ENCODE data around the gene PEX14. TPM values are rescaled to one million over a fixed set of nuclear protein-coding genes. Genes with fewer than 3 reads are reported as not detected.
A peak's percentile ranks its signal among the peaks of the same experiment; 100 is the strongest.

The PEX14 gene
- total RNA-seq, 3 donors from 2014 or later: 12.5 to 16.1 (median 14.8) TPM

- DNase-seq (ENCODE audit: low spot score in 2 of 2): no peak
- Histone ChIP-seq H3K9me3 (no peaks in the 10 kb centered on the region), H3K4me3 (no peak overlapping the region), H3K36me3 (no peaks in the 10 kb centered on the region), H3K4me1 (peaks cover 0 to 6% of the 10 kb centered on the region in 2 donors), H3K27me3 (no peaks in the 10 kb centered on the region), H3K27ac (no peak overlapping the region)
- TF ChIP-seq POLR2A (IDR thresholded peaks at IDR 0.05): no peak
- TF ChIP-seq POLR2AphosphoS5 (IDR thresholded peaks at IDR 0.05): no peak
- TF ChIP-seq CTCF (IDR thresholded peaks at IDR 0.05): no peak
- intact Hi-C loops (cut with DNase I; ENCODE audit: low total_unique reads): no loop called here
Observed at GRCh38 chr1:10467078-10467477, 7.7 kb upstream of the PEX14 start.

GRCh38 chr1:10470043-10470442 lies 4.7 kb upstream of the PEX14 start:
- H3K36me3 ChIP-seq: no peaks in the 10 kb centered on the region
- intact Hi-C loops (cut with DNase I; ENCODE audit: low total_unique reads): no loop called here
- H3K4me3 ChIP-seq: no peak overlapping the region
- no peak overlapping the region for H3K27ac ChIP-seq
- H3K27me3 ChIP-seq: no peaks in the 10 kb centered on the region
- TF ChIP-seq POLR2A (IDR thresholded peaks at IDR 0.05): no peak
- no peak for TF ChIP-seq POLR2AphosphoS5 (IDR thresholded peaks at IDR 0.05)
- TF ChIP-seq CTCF (IDR thresholded peaks at IDR 0.05): no peak
- no peak for DNase-seq (ENCODE audit: low spot score in 2 of 2)
- H3K4me1 ChIP-seq: peaks cover 0 to 6% of the 10 kb centered on the region in 2 donors
- no peaks in the 10 kb centered on the region for H3K9me3 ChIP-seq

GRCh38 chr1:10471411-10472219 lies 3.1 kb upstream of the PEX14 start:
- Histone ChIP-seq H3K27ac (peak overlapping the region; percentile 74 to 78), H3K4me3 (peak overlapping the region; percentile 65 to 82 (median 78)), H3K9me3 (no peaks in the 10 kb centered on the region), H3K4me1 (peaks cover 0 to 13% of the 10 kb centered on the region in 2 donors), H3K27me3 (no peaks in the 10 kb centered on the region), H3K36me3 (no peaks in the 10 kb centered on the region)
- intact Hi-C loops (cut with DNase I; ENCODE audit: low total_unique reads): no loop called here
- DNase-seq (ENCODE audit: low spot score in 2 of 2): peak in 1 of 2 donors; percentile 24
- TF ChIP-seq CTCF (IDR thresholded peaks at IDR 0.05): no peak
- TF ChIP-seq POLR2A (IDR thresholded peaks at IDR 0.05): no peak
- no peak for TF ChIP-seq POLR2AphosphoS5 (IDR thresholded peaks at IDR 0.05)

GRCh38 chr1:10472220-10473144 lies 2.3 kb upstream of the PEX14 start, which contains the start of gene DFFA:
Gene DFFA (minus strand): TSS chr1:10472529. CDS start chr1:10472458, 71 bp downstream.
- Histone ChIP-seq H3K36me3 (no peaks in the 10 kb centered on the region), H3K4me3 (peak within 1 kb of the TSS; percentile 65 to 82 (median 78)), H3K4me1 (peaks cover 0 to 13% of the 10 kb centered on the region in 2 donors), H3K27ac (peak within 1 kb of the TSS; percentile 74 to 78), H3K9me3 (no peaks in the 10 kb centered on the region), H3K27me3 (no peaks in the 10 kb centered on the region)
- peak; percentile 88 to 90 for DNase-seq (ENCODE audit: low spot score in 2 of 2)
- intact Hi-C loops (cut with DNase I; ENCODE audit: low total_unique reads): no loop called here
- TF ChIP-seq CTCF (IDR thresholded peaks at IDR 0.05) (no peak), POLR2A (IDR thresholded peaks at IDR 0.05) (no peak), POLR2AphosphoS5 (IDR thresholded peaks at IDR 0.05) (peak; percentile 84 to 89 (median 88))

Measured in breast epithelium (tissue), 4 donors.